ENCODE data around the gene LONP1.

- TF ChIP-seq EZH2phosphoT487 (IDR thresholded peaks at IDR 0.05) = no peak
- no peak for TF ChIP-seq EZH2 (IDR thresholded peaks at IDR 0.05)
- TF ChIP-seq CTCF (IDR thresholded peaks at IDR 0.05) = no peak
Measured at GRCh38 chr19:5669212-5669611, 50.7 kb downstream of the LONP1 start.
